HEK293 (cell line): ENCODE results near the gene CYP4V2.
A peak's percentile ranks its signal among the peaks of the same experiment; 100 is the strongest.

Experiments used
- CTCF ChIA-PET: fragments of 350-600 bp; formaldehyde crosslinking; extraction: SDS; loops from one replicate; lab custom pipeline; 2021; ENCODE audit warnings: antibody characterized with exemption; lab: Yijun Ruan, JAX
- POLR2A ChIA-PET: fragments of 300-600 bp; formaldehyde crosslinking; extraction: SDS; loops from one replicate; lab custom pipeline; 2020; ENCODE audit warnings: antibody characterized with exemption, inconsistent platforms; lab: Yijun Ruan, JAX
- H3K27ac ChIP-seq: fragments of 200-500 bp; sonication (Bioruptor generic); 2 replicates; pipeline ENCODE4 v1.5.1; 2014; ENCODE audit warnings: low read depth, low read length, control low read depth, inconsistent platforms; ENCODE audit errors: extremely low read depth
- H3K36me3 ChIP-seq, 2 experiments: fragments of 200-500 bp in 1 of 2; sonication (Bioruptor generic) in 1 of 2; 1 replicate in 1 of 2; 2 replicates in 1 of 2; pipeline ENCODE4 v1.5.1; 2014 to 2017; ENCODE audit warnings: inconsistent platforms in 2 of 2, low read length in 2 of 2; ENCODE audit not compliant: control insufficient read depth in 2 of 2, insufficient read depth in 1 of 2
- H3K4me1 ChIP-seq: fragments of 200-500 bp; sonication (Bioruptor generic); 2 replicates; pipeline ENCODE4 v1.5.1; 2014; ENCODE audit warnings: mild to moderate bottlenecking, low read length, inconsistent platforms; ENCODE audit not compliant: control insufficient read depth, insufficient read depth
- H3K4me3 ChIP-seq: 2 replicates; pipeline ENCODE4 v1.5.1; 2011; ENCODE audit warnings: low read depth, mild to moderate bottlenecking, control low read depth, low read length, moderate library complexity
- H3K9me3 ChIP-seq: fragments of 200-500 bp; sonication (Bioruptor generic); 2 replicates; pipeline ENCODE4 v1.5.1; 2014; ENCODE audit warnings: low read depth, low read length, inconsistent platforms; ENCODE audit not compliant: control insufficient read depth, insufficient read depth
- GLI4 ChIP-seq: fragments of 450-650 bp; formaldehyde crosslinking; IDR thresholded peaks from 2 replicates; pipeline ENCODE4 v1.5.1; 2016; ENCODE audit warnings: missing biosample characterization, missing genetic modification characterization
- GLIS1 ChIP-seq: fragments of 450-650 bp; formaldehyde crosslinking; IDR thresholded peaks from 2 replicates; pipeline ENCODE4 v1.5.1; 2016; ENCODE audit warnings: missing biosample characterization, missing genetic modification characterization
- KLF17 ChIP-seq: fragments of 450-650 bp; formaldehyde crosslinking; IDR thresholded peaks from 2 replicates; pipeline ENCODE4 v1.5.1; 2016; ENCODE audit warnings: missing biosample characterization, missing genetic modification characterization
- MYNN ChIP-seq: fragments of 450-650 bp; formaldehyde crosslinking; IDR thresholded peaks from 2 replicates; pipeline ENCODE4 v1.5.1; 2016; ENCODE audit warnings: missing biosample characterization, missing genetic modification characterization, borderline replicate concordance
- SETDB1 ChIP-seq: IDR thresholded peaks from one replicate; pipeline ENCODE4 v1.6.1; 2017; ENCODE audit warnings: mild to moderate bottlenecking, low read length, moderate library complexity, mixed read lengths; ENCODE audit not compliant: insufficient read length
- YY2 ChIP-seq: fragments of 450-650 bp; formaldehyde crosslinking; IDR thresholded peaks from 2 replicates; pipeline ENCODE4 v1.5.1; 2016; ENCODE audit warnings: missing biosample characterization, missing genetic modification characterization
- ZBTB21 ChIP-seq: fragments of 450-650 bp; formaldehyde crosslinking; IDR thresholded peaks from 2 replicates; pipeline ENCODE4 v1.5.1; 2017; ENCODE audit warnings: missing biosample characterization, missing genetic modification characterization
- ZIC2 ChIP-seq: fragments of 450-650 bp; formaldehyde crosslinking; IDR thresholded peaks from 2 replicates; pipeline ENCODE4 v1.5.1; 2016; ENCODE audit warnings: missing biosample characterization, missing genetic modification characterization
- ZNF133 ChIP-seq: fragments of 450-650 bp; formaldehyde crosslinking; IDR thresholded peaks from 2 replicates; pipeline ENCODE4 v1.5.1; 2016; ENCODE audit warnings: missing biosample characterization, missing genetic modification characterization
- ZNF169 ChIP-seq: fragments of 450-650 bp; formaldehyde crosslinking; IDR thresholded peaks from 2 replicates; pipeline ENCODE4 v1.5.1; 2016; ENCODE audit warnings: missing biosample characterization, missing genetic modification characterization
- ZNF174 ChIP-seq: fragments of 450-650 bp; formaldehyde crosslinking; IDR thresholded peaks from 2 replicates; pipeline ENCODE4 v1.5.0; 2017; ENCODE audit warnings: missing biosample characterization, mild to moderate bottlenecking, missing genetic modification characterization
- ZNF175 ChIP-seq: fragments of 450-650 bp; formaldehyde crosslinking; IDR thresholded peaks from 2 replicates; pipeline ENCODE4 v1.5.1; 2016; ENCODE audit warnings: missing biosample characterization, missing genetic modification characterization
- ZNF223 ChIP-seq: fragments of 450-650 bp; formaldehyde crosslinking; IDR thresholded peaks from 2 replicates; pipeline ENCODE4 v1.5.1; 2016; ENCODE audit warnings: missing biosample characterization, missing genetic modification characterization
- ZNF266 ChIP-seq: fragments of 450-650 bp; formaldehyde crosslinking; IDR thresholded peaks from 2 replicates; pipeline ENCODE4 v1.5.1; 2016; ENCODE audit warnings: missing biosample characterization, missing genetic modification characterization, low read depth
- ZNF292 ChIP-seq: fragments of 450-650 bp; formaldehyde crosslinking; IDR thresholded peaks from 2 replicates; pipeline ENCODE4 v1.5.1; 2016; ENCODE audit warnings: low read depth, missing biosample characterization, missing genetic modification characterization, borderline replicate concordance
- ZNF302 ChIP-seq: fragments of 450-650 bp; formaldehyde crosslinking; IDR thresholded peaks from 2 replicates; pipeline ENCODE4 v1.5.1; 2016; ENCODE audit warnings: missing biosample characterization, missing genetic modification characterization, low read depth
- ZNF335 ChIP-seq: fragments of 450-650 bp; formaldehyde crosslinking; conservative IDR thresholded peaks from 2 replicates; pipeline ENCODE4 v1.5.1; 2016; ENCODE audit warnings: missing biosample characterization, missing genetic modification characterization
- ZNF37A ChIP-seq: fragments of 450-650 bp; IDR thresholded peaks from 2 replicates; pipeline ENCODE4 v1.5.1; 2018; ENCODE audit warnings: missing biosample characterization, missing genetic modification characterization
- ZNF501 ChIP-seq: fragments of 450-650 bp; formaldehyde crosslinking; IDR thresholded peaks from 2 replicates; pipeline ENCODE4 v1.5.1; 2016; ENCODE audit warnings: missing biosample characterization, missing genetic modification characterization
- ZNF544 ChIP-seq: fragments of 450-650 bp; formaldehyde crosslinking; IDR thresholded peaks from 2 replicates; pipeline ENCODE4 v1.5.0; 2017; ENCODE audit warnings: missing biosample characterization, missing genetic modification characterization
- ZNF580 ChIP-seq: fragments of 450-650 bp; formaldehyde crosslinking; IDR thresholded peaks from 2 replicates; pipeline ENCODE4 v1.5.1; 2016; ENCODE audit warnings: missing biosample characterization, missing genetic modification characterization
- ZNF585B ChIP-seq: fragments of 450-650 bp; formaldehyde crosslinking; IDR thresholded peaks from 2 replicates; pipeline ENCODE4 v1.5.1; 2016; ENCODE audit warnings: missing biosample characterization, missing genetic modification characterization
- ZNF600 ChIP-seq: fragments of 450-650 bp; formaldehyde crosslinking; IDR thresholded peaks from 2 replicates; pipeline ENCODE4 v1.5.1; 2016; ENCODE audit warnings: missing biosample characterization, missing genetic modification characterization
- ZNF677 ChIP-seq: fragments of 450-650 bp; IDR thresholded peaks from 2 replicates; pipeline ENCODE4 v1.5.0; 2018; ENCODE audit warnings: missing biosample characterization, mild to moderate bottlenecking, missing genetic modification characterization, moderate library complexity
- ZNF76 ChIP-seq: fragments of 450-650 bp; formaldehyde crosslinking; IDR thresholded peaks from 2 replicates; pipeline ENCODE4; 2016; ENCODE audit warnings: low read depth, missing biosample characterization, missing genetic modification characterization, borderline replicate concordance
- ZXDB ChIP-seq: fragments of 450-650 bp; formaldehyde crosslinking; IDR thresholded peaks from 2 replicates; pipeline ENCODE4 v1.5.1; 2016; ENCODE audit warnings: missing biosample characterization, missing genetic modification characterization
- TF ChIP-seq, protein P1 (sequence below): fragments of 450-650 bp; formaldehyde crosslinking; optimal IDR thresholded peaks from 2 replicates; pipeline ENCODE3; 2016; ENCODE audit warnings: missing biosample characterization, mild to moderate bottlenecking, missing genetic modification characterization
- TF ChIP-seq, protein P2 (sequence below): fragments of 450-650 bp; formaldehyde crosslinking; IDR thresholded peaks from 2 replicates; pipeline ENCODE4 v1.5.1; 2016; ENCODE audit warnings: missing biosample characterization, missing genetic modification characterization
- TF ChIP-seq, protein P3 (sequence below): fragments of 450-650 bp; formaldehyde crosslinking; IDR thresholded peaks from 2 replicates; pipeline ENCODE4 v1.5.1; 2017; ENCODE audit warnings: missing biosample characterization, missing genetic modification characterization
- TF ChIP-seq, protein P4 (sequence below): fragments of 450-650 bp; formaldehyde crosslinking; IDR thresholded peaks from 2 replicates; pipeline ENCODE4 v1.5.1; 2016; ENCODE audit warnings: missing biosample characterization, missing genetic modification characterization

Gene CYP4V2

GRCh38 chr4:186191200-186192065, at the start of gene CYP4V2:
TSS of gene CYP4V2 (plus strand) at chr4:186191567. CDS start at chr4:186191824, 257 bp downstream.
- H3K9me3 ChIP-seq: no peaks in the 10 kb centered on the region
- CTCF ChIA-PET: interaction anchor here (1.0 to 1.7 kb wide), 2 partner anchors 10 to 85 kb away, joined by 3 to 6 read pairs; no protein-coding TSS in a partner anchor
- TF ChIP-seq, protein P1, sequence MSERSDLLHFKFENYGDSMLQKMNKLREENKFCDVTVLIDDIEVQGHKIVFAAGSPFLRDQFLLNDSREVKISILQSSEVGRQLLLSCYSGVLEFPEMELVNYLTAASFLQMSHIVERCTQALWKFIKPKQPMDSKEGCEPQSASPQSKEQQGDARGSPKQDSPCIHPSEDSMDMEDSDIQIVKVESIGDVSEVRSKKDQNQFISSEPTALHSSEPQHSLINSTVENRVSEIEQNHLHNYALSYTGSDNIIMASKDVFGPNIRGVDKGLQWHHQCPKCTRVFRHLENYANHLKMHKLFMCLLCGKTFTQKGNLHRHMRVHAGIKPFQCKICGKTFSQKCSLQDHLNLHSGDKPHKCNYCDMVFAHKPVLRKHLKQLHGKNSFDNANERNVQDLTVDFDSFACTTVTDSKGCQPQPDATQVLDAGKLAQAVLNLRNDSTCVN: peak; percentile 91
- TF ChIP-seq SETDB1: no peak
- no peak for TF ChIP-seq ZNF266 (tag by site-specific recombination)
- no peak for TF ChIP-seq ZNF174 (tag by site-specific recombination)
- no peak for TF ChIP-seq ZNF292
- no peak for TF ChIP-seq ZNF223 (tag by site-specific recombination)
- TF ChIP-seq ZNF169 (tag by site-specific recombination): no peak
- no peak for TF ChIP-seq ZNF76 (tag by site-specific recombination)
- 0 out of 2 replicates have a peak, but pooled peaks have one; percentile 69 for TF ChIP-seq GLI4 (tag by site-specific recombination)
- TF ChIP-seq KLF17: no peak; the same call in 1 of the 2 replicates
- TF ChIP-seq ZXDB (tag by site-specific recombination): peak; percentile 92
- no peak for TF ChIP-seq ZNF580 (tag by site-specific recombination)
- TF ChIP-seq ZNF37A (tag by site-specific recombination): no peak
- TF ChIP-seq, protein P2, sequence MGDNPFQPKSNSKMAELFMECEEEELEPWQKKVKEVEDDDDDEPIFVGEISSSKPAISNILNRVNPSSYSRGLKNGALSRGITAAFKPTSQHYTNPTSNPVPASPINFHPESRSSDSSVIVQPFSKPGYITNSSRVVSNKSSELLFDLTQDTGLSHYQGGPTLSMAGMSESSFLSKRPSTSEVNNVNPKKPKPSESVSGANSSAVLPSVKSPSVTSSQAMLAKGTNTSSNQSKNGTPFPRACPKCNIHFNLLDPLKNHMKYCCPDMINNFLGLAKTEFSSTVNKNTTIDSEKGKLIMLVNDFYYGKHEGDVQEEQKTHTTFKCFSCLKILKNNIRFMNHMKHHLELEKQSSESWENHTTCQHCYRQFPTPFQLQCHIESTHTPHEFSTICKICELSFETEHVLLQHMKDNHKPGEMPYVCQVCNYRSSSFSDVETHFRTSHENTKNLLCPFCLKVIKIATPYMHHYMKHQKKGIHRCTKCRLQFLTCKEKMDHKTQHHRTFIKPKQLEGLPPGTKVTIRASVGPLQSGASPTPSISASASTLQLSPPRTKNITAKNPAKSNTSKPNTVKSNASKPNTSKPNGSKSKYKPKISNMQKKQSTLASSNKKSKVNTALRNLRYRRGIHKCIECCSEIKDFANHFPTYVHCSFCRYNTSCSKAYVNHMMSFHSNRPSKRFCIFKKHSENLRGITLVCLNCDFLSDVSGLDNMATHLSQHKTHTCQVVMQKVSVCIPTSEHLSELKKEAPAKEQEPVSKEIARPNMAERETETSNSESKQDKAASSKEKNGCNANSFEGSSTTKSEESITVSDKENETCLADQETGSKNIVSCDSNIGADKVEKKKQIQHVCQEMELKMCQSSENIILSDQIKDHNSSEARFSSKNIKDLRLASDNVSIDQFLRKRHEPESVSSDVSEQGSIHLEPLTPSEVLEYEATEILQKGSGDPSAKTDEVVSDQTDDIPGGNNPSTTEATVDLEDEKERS (tag by site-specific recombination): no peak
- TF ChIP-seq ZNF133 (tag by site-specific recombination): no peak
- TF ChIP-seq MYNN: no peak
- TF ChIP-seq ZNF175 (tag by site-specific recombination): no peak
- TF ChIP-seq ZNF501 (tag by site-specific recombination): no peak
- peak; percentile 40 for TF ChIP-seq GLIS1 (tag by site-specific recombination)
- TF ChIP-seq ZBTB21: no peak
- TF ChIP-seq ZNF335 (tag by site-specific recombination): peak; percentile 29
- TF ChIP-seq YY2: no peak
- peak; percentile 91 for TF ChIP-seq ZIC2 (tag by site-specific recombination)
- TF ChIP-seq ZNF677 (tag by site-specific recombination): no peak
- TF ChIP-seq, protein P3, sequence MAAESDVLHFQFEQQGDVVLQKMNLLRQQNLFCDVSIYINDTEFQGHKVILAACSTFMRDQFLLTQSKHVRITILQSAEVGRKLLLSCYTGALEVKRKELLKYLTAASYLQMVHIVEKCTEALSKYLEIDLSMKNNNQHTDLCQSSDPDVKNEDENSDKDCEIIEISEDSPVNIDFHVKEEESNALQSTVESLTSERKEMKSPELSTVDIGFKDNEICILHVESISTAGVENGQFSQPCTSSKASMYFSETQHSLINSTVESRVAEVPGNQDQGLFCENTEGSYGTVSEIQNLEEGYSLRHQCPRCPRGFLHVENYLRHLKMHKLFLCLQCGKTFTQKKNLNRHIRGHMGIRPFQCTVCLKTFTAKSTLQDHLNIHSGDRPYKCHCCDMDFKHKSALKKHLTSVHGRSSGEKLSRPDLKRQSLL: no peak
- TF ChIP-seq ZNF544: no peak
- TF ChIP-seq ZNF302 (tag by site-specific recombination): no peak
- TF ChIP-seq, protein P4, sequence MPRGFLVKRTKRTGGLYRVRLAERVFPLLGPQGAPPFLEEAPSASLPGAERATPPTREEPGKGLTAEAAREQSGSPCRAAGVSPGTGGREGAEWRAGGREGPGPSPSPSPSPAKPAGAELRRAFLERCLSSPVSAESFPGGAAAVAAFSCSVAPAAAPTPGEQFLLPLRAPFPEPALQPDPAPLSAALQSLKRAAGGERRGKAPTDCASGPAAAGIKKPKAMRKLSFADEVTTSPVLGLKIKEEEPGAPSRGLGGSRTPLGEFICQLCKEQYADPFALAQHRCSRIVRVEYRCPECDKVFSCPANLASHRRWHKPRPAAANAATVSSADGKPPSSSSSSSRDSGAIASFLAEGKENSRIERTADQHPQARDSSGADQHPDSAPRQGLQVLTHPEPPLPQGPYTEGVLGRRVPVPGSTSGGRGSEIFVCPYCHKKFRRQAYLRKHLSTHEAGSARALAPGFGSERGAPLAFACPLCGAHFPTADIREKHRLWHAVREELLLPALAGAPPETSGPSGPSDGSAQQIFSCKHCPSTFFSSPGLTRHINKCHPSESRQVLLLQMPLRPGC (tag by site-specific recombination): peak; percentile 29; the same call in 1 of the 2 replicates
- no peak for TF ChIP-seq ZNF585B (tag by site-specific recombination)
- TF ChIP-seq ZNF600 (tag by site-specific recombination): peak; percentile 71

More at GRCh38 chr4:186191200-186192065, at the start of gene CYP4V2:
- H3K27ac ChIP-seq: peak within 1 kb of the TSS; percentile 84
- POLR2A ChIA-PET: interaction anchor here (1.2 to 1.6 kb wide), 2 partner anchors 11 to 124 kb away, joined by 3 read pairs; no protein-coding TSS in a partner anchor
- H3K36me3 ChIP-seq: no peaks in the 10 kb centered on the region
- no peaks in the 10 kb centered on the region; the same call in 1 of the 2 replicates for H3K4me1 ChIP-seq
- peak within 1 kb of the TSS; percentile 77 for H3K4me3 ChIP-seq
